HL-60 (cell line): ENCODE measurements around the gene TFB1M.

ENCODE experiments used
- CTCF ChIP-seq: IDR thresholded peaks from one replicate; pipeline ENCODE4 v1.5.1; 2011; ENCODE audit warnings: low read length, control low read depth, inconsistent platforms; ENCODE audit not compliant: insufficient read depth
- GABPA ChIP-seq: IDR thresholded peaks from 2 replicates; pipeline ENCODE4 v1.6.1; 2012; ENCODE audit warnings: low read depth
- POLR2AphosphoS5 ChIP-seq: IDR thresholded peaks from 2 replicates; pipeline ENCODE4 v1.6.1; 2012; ENCODE audit warnings: low read depth
- REST ChIP-seq: IDR thresholded peaks from 2 replicates; pipeline ENCODE4 v1.6.1; 2012; ENCODE audit warnings: low read depth; ENCODE audit not compliant: insufficient replicate concordance
- SPI1 ChIP-seq: IDR thresholded peaks from 2 replicates; pipeline ENCODE4 v1.6.1; 2012; ENCODE audit warnings: low read depth, mild to moderate bottlenecking, borderline replicate concordance

- no peak for TF ChIP-seq CTCF
- TF ChIP-seq REST, result no peak
- no peak for TF ChIP-seq POLR2AphosphoS5
- TF ChIP-seq SPI1, result no peak
- TF ChIP-seq GABPA, result no peak
These were observed 41.7 kb downstream of the TFB1M start for GRCh38 chr6:155272353-155273232.
